22Rv1 (cell line): ENCODE measurements around the gene PDE9A.

Experiments
- H3K27ac ChIP-seq: fragments of 450-650 bp; 2 replicates; pipeline ENCODE4 v1.5.1; 2017
- CTCF ChIP-seq: fragments of 450-650 bp; IDR thresholded peaks from 2 replicates; pipeline ENCODE4 v1.5.1; 2017; ENCODE audit warnings: mild to moderate bottlenecking
- ZFX ChIP-seq: fragments of 450-650 bp; IDR thresholded peaks from 2 replicates; pipeline ENCODE4 v1.6.1; 2017; ENCODE audit warnings: antibody characterized with exemption, borderline replicate concordance

The PDE9A gene

GRCh38 chr21:42766739-42767560 lies 113.5 kb downstream of the PDE9A start:
- no peak for TF ChIP-seq ZFX
- no peak for TF ChIP-seq CTCF
- H3K27ac ChIP-seq: no peak overlapping the region

GRCh38 chr21:42767561-42767835 lies 114.1 kb downstream of the PDE9A start:
- H3K27ac ChIP-seq: no peak overlapping the region
- TF ChIP-seq ZFX (no peak), CTCF (no peak)

GRCh38 chr21:42768324-42769121 lies 115.1 kb downstream of the PDE9A start:
- TF ChIP-seq CTCF (no peak), ZFX (no peak)
- no peak overlapping the region for H3K27ac ChIP-seq

- TF ChIP-seq CTCF (no peak), ZFX (no peak)
- H3K27ac ChIP-seq: no peak overlapping the region
Measured at GRCh38 chr21:42769183-42769819, 115.9 kb downstream of the PDE9A start.

GRCh38 chr21:42769820-42770716 lies 116.6 kb downstream of the PDE9A start:
- H3K27ac ChIP-seq: no peak overlapping the region
- TF ChIP-seq ZFX (no peak), CTCF (no peak)

- TF ChIP-seq CTCF: no peak
- TF ChIP-seq ZFX: no peak
Measured at GRCh38 chr21:42770717-42771502, 117.5 kb downstream of the PDE9A start.

More at GRCh38 chr21:42770717-42771502, 117.5 kb downstream of the PDE9A start:
- no peak overlapping the region for H3K27ac ChIP-seq
